Mesenchymal stem cell (in vitro differentiated cells and primary cell): ENCODE data around the gene IL1RL2.
A peak's percentile ranks its signal among the peaks of the same experiment; 100 is the strongest.

Experiments
- DNase-seq: peaks from one replicate; pipeline ENCODE4 v3.0.0-alpha.2; 2013
- H2AFZ ChIP-seq: one replicate; pipeline ENCODE4 v1.6.1; 2013; ENCODE audit warnings: low read depth, mild to moderate bottlenecking, control low read depth, inconsistent platforms, low read length, moderate library complexity
- H2AK5ac ChIP-seq: 2 replicates; pipeline ENCODE4 v1.6.1; 2013; ENCODE audit warnings: low read length, moderate library complexity, mild to moderate bottlenecking, inconsistent platforms; ENCODE audit not compliant: severe bottlenecking
- H2BK120ac ChIP-seq: one replicate; pipeline ENCODE4 v1.6.1; 2013; ENCODE audit warnings: low read depth, mild to moderate bottlenecking, inconsistent platforms, low read length, moderate library complexity
- H2BK12ac ChIP-seq, 2 experiments: one replicate each; pipeline ENCODE4 v1.6.1; 2013; ENCODE audit warnings: inconsistent platforms in 2 of 2, low read length in 2 of 2, mild to moderate bottlenecking in 2 of 2, moderate library complexity in 2 of 2, control low read depth in 1 of 2
- H2BK15ac ChIP-seq: one replicate; pipeline ENCODE4 v1.6.1; 2013; ENCODE audit warnings: mild to moderate bottlenecking, low read depth, inconsistent platforms; ENCODE audit not compliant: poor library complexity, severe bottlenecking
- H2BK5ac ChIP-seq: 2 replicates; pipeline ENCODE4 v1.6.1; 2013; ENCODE audit warnings: low read depth, mild to moderate bottlenecking, low read length, control low read depth, inconsistent platforms; ENCODE audit not compliant: poor library complexity, severe bottlenecking
- H3K14ac ChIP-seq, 2 experiments: one replicate each; pipeline ENCODE4 v1.6.1; 2013; ENCODE audit warnings: inconsistent platforms in 2 of 2, low read length in 2 of 2, control low read depth in 1 of 2, mild to moderate bottlenecking in 1 of 2, moderate library complexity in 1 of 2
- H3K18ac ChIP-seq, 2 experiments: one replicate each; pipeline ENCODE4 v1.6.1; 2013; ENCODE audit warnings: inconsistent platforms in 2 of 2, low read length in 2 of 2, control low read depth in 1 of 2, low read depth in 1 of 2, mild to moderate bottlenecking in 1 of 2
- H3K23ac ChIP-seq, 2 experiments: one replicate each; pipeline ENCODE4 v1.6.1; 2013; ENCODE audit warnings: inconsistent platforms in 2 of 2, low read length in 2 of 2, mild to moderate bottlenecking in 2 of 2, moderate library complexity in 2 of 2, control low read depth in 1 of 2
- H3K27ac ChIP-seq: 2 replicates; pipeline ENCODE4 v1.5.1; 2013; ENCODE audit warnings: mild to moderate bottlenecking, moderate library complexity, low read length, control low read depth, inconsistent platforms; ENCODE audit not compliant: poor library complexity, severe bottlenecking
- H3K27me3 ChIP-seq, 2 experiments: 2 replicates each; pipeline versions ENCODE4 v1.6.1 to v1.7.0; 2013; ENCODE audit warnings: low read length in 2 of 2, mild to moderate bottlenecking in 2 of 2, moderate library complexity in 2 of 2, control low read depth in 1 of 2, inconsistent platforms in 1 of 2; ENCODE audit not compliant: control insufficient read depth in 1 of 2, insufficient read depth in 1 of 2
- H3K36me3 ChIP-seq, 2 experiments: 2 replicates each; pipeline versions ENCODE4 v1.6.1 to v1.7.0; 2013; ENCODE audit warnings: low read length in 2 of 2, control low read depth in 1 of 2, inconsistent platforms in 1 of 2, low read depth in 1 of 2, mild to moderate bottlenecking in 1 of 2; ENCODE audit not compliant: insufficient read depth in 2 of 2, control insufficient read depth in 1 of 2
- H3K4ac ChIP-seq, 2 experiments: one replicate each; pipeline ENCODE4 v1.6.1; 2013; ENCODE audit warnings: inconsistent platforms in 2 of 2, low read length in 2 of 2, mild to moderate bottlenecking in 2 of 2, moderate library complexity in 2 of 2, control low read depth in 1 of 2, low read depth in 1 of 2
- H3K4me1 ChIP-seq: 2 replicates; pipeline ENCODE4 v1.6.1; 2013; ENCODE audit warnings: low read depth, low read length, control low read depth; ENCODE audit not compliant: control insufficient read depth, insufficient read depth
- H3K4me2 ChIP-seq: 2 replicates; pipeline ENCODE4 v1.6.1; 2013; ENCODE audit warnings: low read length, mild to moderate bottlenecking, inconsistent platforms; ENCODE audit not compliant: poor library complexity, severe bottlenecking
- H3K4me3 ChIP-seq, 2 experiments: 2 replicates each; pipeline versions ENCODE4 v1.5.1 to v1.7.0; 2013; ENCODE audit warnings: low read length in 2 of 2, mild to moderate bottlenecking in 2 of 2, control low read depth in 1 of 2, low read depth in 1 of 2; ENCODE audit not compliant: insufficient read depth in 1 of 2
- H3K79me1 ChIP-seq: replicated peaks from 2 replicates; pipeline ENCODE4 v1.6.1; 2013; ENCODE audit warnings: mild to moderate bottlenecking, control low read depth, low read length, inconsistent platforms; ENCODE audit not compliant: poor library complexity, severe bottlenecking
- H3K9ac ChIP-seq: 2 replicates; pipeline ENCODE4 v1.7.0; 2013; ENCODE audit warnings: mild to moderate bottlenecking, low read length, moderate library complexity
- H3K9me3 ChIP-seq: 2 replicates; pipeline ENCODE4 v1.7.0; 2013; ENCODE audit warnings: mild to moderate bottlenecking, low read length; ENCODE audit not compliant: control insufficient read depth
- H4K8ac ChIP-seq: one replicate; pipeline ENCODE4 v1.6.1; 2013; ENCODE audit warnings: inconsistent platforms, mild to moderate bottlenecking, low read length, moderate library complexity
- H4K91ac ChIP-seq: one replicate; pipeline ENCODE4 v1.6.1; 2013; ENCODE audit warnings: mild to moderate bottlenecking, low read length, inconsistent platforms
- WGBS: methylation state at CpG from one replicate; pipeline ENCODE4 v1.1.7; 2013; ENCODE audit warnings: mixed read lengths; 5-methylcytosine and 5-hydroxymethylcytosine counted together

The IL1RL2 gene

GRCh38 chr2:102187496-102188150 lies 800 bp downstream of the IL1RL2 start:
- Histone ChIP-seq H2BK5ac (no peak overlapping the region), H3K79me1 (no peaks in the 10 kb centered on the region), H3K4me1 (no peaks in the 10 kb centered on the region), H3K4ac (peak overlapping the region in 1 of 2 experiments; percentile 35), H3K27ac (no peak overlapping the region), H2BK120ac (no peak overlapping the region), H2BK12ac (peak overlapping the region in 1 of 2 experiments; percentile 7), H2AFZ (no peak overlapping the region), H4K8ac (peak overlapping the region; percentile 67), H2BK15ac (peak overlapping the region; percentile 36), H3K4me2 (no peak overlapping the region), H2AK5ac (no peak overlapping the region), H3K9ac (peak overlapping the region; percentile 78), H3K23ac (no peak overlapping the region), H3K18ac (no peak overlapping the region), H3K36me3 (no peaks in the 10 kb centered on the region), H3K9me3 (no peaks in the 10 kb centered on the region), H3K14ac (no peak overlapping the region), H4K91ac (peak overlapping the region; percentile 69), H3K4me3 (peak overlapping the region in 1 of 2 experiments; percentile 78), H3K27me3 (no peaks in the 10 kb centered on the region)
- DNase-seq, result no peak
- WGBS, result 78% methylated on average over 48 of the region's 50 CpGs

GRCh38 chr2:102190430-102191107 lies 3.7 kb downstream of the IL1RL2 start:
- H3K79me1 ChIP-seq, result no peaks in the 10 kb centered on the region
- DNase-seq, result no peak
- no peak overlapping the region for H2BK5ac ChIP-seq
- H3K27me3 ChIP-seq, result no peaks in the 10 kb centered on the region
- no peak overlapping the region for H2AFZ ChIP-seq
- peaks cover 2% of the 10 kb centered on the region for H3K4me1 ChIP-seq
- no peak overlapping the region for H2BK120ac ChIP-seq
- no peak overlapping the region for H3K23ac ChIP-seq
- H3K18ac ChIP-seq, result no peak overlapping the region
- no peak overlapping the region for H2BK15ac ChIP-seq
- H2BK12ac ChIP-seq, result no peak overlapping the region
- H2AK5ac ChIP-seq, result no peak overlapping the region
- no peak overlapping the region for H3K27ac ChIP-seq
- H4K91ac ChIP-seq, result no peak overlapping the region
- WGBS, result 77% methylated on average over 4 of the region's 10 CpGs
- no peak overlapping the region for H3K4me3 ChIP-seq
- no peak overlapping the region for H3K4ac ChIP-seq
- no peak overlapping the region for H3K9ac ChIP-seq
- H3K14ac ChIP-seq, result no peak overlapping the region
- no peaks in the 10 kb centered on the region for H3K9me3 ChIP-seq
- no peak overlapping the region for H4K8ac ChIP-seq
- H3K36me3 ChIP-seq, result no peaks in the 10 kb centered on the region
- no peak overlapping the region for H3K4me2 ChIP-seq

GRCh38 chr2:102191501-102191900 lies 4.7 kb downstream of the IL1RL2 start:
- DNase-seq, result no peak
- H3K23ac ChIP-seq, result no peak overlapping the region
- no peak overlapping the region for H2BK12ac ChIP-seq
- H3K4ac ChIP-seq, result no peak overlapping the region
- no peak overlapping the region for H2BK5ac ChIP-seq
- no peaks in the 10 kb centered on the region for H3K36me3 ChIP-seq
- H4K91ac ChIP-seq, result no peak overlapping the region
- no peak overlapping the region for H3K4me3 ChIP-seq
- no peak overlapping the region for H3K27ac ChIP-seq
- no peak overlapping the region for H3K4me2 ChIP-seq
- no peak overlapping the region for H2AK5ac ChIP-seq
- H2BK120ac ChIP-seq, result no peak overlapping the region
- H2BK15ac ChIP-seq, result no peak overlapping the region
- WGBS, result 100% methylated on average over 1 of the region's 1 CpG
- no peaks in the 10 kb centered on the region for H3K27me3 ChIP-seq
- no peak overlapping the region for H3K14ac ChIP-seq
- H3K9me3 ChIP-seq, result no peaks in the 10 kb centered on the region
- no peaks in the 10 kb centered on the region for H3K79me1 ChIP-seq
- no peak overlapping the region for H3K18ac ChIP-seq
- no peak overlapping the region for H4K8ac ChIP-seq
- no peak overlapping the region for H3K9ac ChIP-seq
- no peak overlapping the region for H2AFZ ChIP-seq
- peaks cover 2% of the 10 kb centered on the region for H3K4me1 ChIP-seq

GRCh38 chr2:102193074-102193473 lies 6.3 kb downstream of the IL1RL2 start:
- H3K27ac ChIP-seq, result no peak overlapping the region
- no peak overlapping the region for H3K4me3 ChIP-seq
- no peak overlapping the region for H2AFZ ChIP-seq
- no peak overlapping the region for H3K23ac ChIP-seq
- H2AK5ac ChIP-seq, result no peak overlapping the region
- H4K8ac ChIP-seq, result no peak overlapping the region
- no peak overlapping the region for H2BK5ac ChIP-seq
- no peaks in the 10 kb centered on the region for H3K9me3 ChIP-seq
- peaks cover 2% of the 10 kb centered on the region for H3K4me1 ChIP-seq
- no peak overlapping the region for H3K4ac ChIP-seq
- H3K14ac ChIP-seq, result no peak overlapping the region
- DNase-seq, result no peak
- H2BK120ac ChIP-seq, result no peak overlapping the region
- no peak overlapping the region for H3K18ac ChIP-seq
- peaks cover 0 to 5% of the 10 kb centered on the region in 2 experiments for H3K36me3 ChIP-seq
- H2BK15ac ChIP-seq, result no peak overlapping the region
- no peaks in the 10 kb centered on the region for H3K79me1 ChIP-seq
- no CpG with 5 or more reads among the region's 1 CpG for WGBS
- no peak overlapping the region for H4K91ac ChIP-seq
- H3K4me2 ChIP-seq, result no peak overlapping the region
- H2BK12ac ChIP-seq, result no peak overlapping the region
- H3K27me3 ChIP-seq, result no peaks in the 10 kb centered on the region
- H3K9ac ChIP-seq, result no peak overlapping the region
